ENCODE measurements around the gene GTF3C5.

DNA sequence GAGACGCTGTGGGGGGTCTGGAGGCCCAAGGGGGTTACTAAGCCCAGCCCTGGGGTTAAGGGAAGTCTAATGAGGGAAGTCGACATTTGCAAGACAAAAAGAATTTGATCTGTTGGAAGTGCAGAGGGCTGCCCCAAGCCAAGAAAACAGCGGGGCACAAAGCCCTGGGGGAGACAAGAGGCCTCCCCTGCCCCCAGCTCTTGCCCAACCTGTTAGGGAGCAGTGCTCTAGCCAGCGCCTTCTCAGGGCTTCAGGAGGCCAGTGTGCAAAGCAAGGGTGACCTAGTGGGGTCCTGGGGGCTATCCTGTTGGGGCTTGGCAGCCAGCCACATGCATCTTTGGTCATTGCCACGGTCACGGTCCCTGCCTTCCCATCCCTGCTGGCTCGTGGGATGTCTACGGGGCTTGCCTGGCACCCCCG is 27.1 kb upstream of the GTF3C5 start:
- TF ChIP-seq, protein P1, sequence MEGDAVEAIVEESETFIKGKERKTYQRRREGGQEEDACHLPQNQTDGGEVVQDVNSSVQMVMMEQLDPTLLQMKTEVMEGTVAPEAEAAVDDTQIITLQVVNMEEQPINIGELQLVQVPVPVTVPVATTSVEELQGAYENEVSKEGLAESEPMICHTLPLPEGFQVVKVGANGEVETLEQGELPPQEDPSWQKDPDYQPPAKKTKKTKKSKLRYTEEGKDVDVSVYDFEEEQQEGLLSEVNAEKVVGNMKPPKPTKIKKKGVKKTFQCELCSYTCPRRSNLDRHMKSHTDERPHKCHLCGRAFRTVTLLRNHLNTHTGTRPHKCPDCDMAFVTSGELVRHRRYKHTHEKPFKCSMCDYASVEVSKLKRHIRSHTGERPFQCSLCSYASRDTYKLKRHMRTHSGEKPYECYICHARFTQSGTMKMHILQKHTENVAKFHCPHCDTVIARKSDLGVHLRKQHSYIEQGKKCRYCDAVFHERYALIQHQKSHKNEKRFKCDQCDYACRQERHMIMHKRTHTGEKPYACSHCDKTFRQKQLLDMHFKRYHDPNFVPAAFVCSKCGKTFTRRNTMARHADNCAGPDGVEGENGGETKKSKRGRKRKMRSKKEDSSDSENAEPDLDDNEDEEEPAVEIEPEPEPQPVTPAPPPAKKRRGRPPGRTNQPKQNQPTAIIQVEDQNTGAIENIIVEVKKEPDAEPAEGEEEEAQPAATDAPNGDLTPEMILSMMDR (conservative IDR thresholded peaks at IDR 0.05 in 1 of 2, IDR thresholded peaks at IDR 0.05 in 1 of 2; ENCODE audit: low read depth in 1 of 2, low read length in 2 of 2): no peak
- TF ChIP-seq EZH2 (IDR thresholded peaks at IDR 0.05; ENCODE audit: low read length, missing control alignments): no peak
